Upper lobe of left lung (tissue), 4 donors: ENCODE results near the gene GPR68.

ENCODE experiments used
- CTCF ChIP-seq, 6 experiments: fragments of 450-650 bp in 4 of 6; fragments of 200-600 bp in 2 of 6; sonication (generic) in 2 of 6; IDR thresholded peaks; one replicate each; pipeline ENCODE4 v1.5.1; 2016 to 2019; ENCODE audit warnings: antibody characterized with exemption in 6 of 6
- EP300 ChIP-seq, 4 donors: sonication (generic); formaldehyde crosslinking; IDR thresholded peaks; one replicate each; pipeline ENCODE4 v1.5.1; 2017; ENCODE audit warnings: antibody characterized with exemption in 4 of 4, control low read depth in 2 of 4
- POLR2AphosphoS5 ChIP-seq, 2 donors: sonication (generic); formaldehyde crosslinking; IDR thresholded peaks; one replicate each; pipeline ENCODE4 v1.5.1; 2017; ENCODE audit warnings: antibody characterized with exemption in 2 of 2

GRCh38 chr14:91207008-91207407 is 37.5 kb downstream of the GPR68 start:
- TF ChIP-seq CTCF (IDR thresholded peaks at IDR 0.05) (no peak), EP300 (IDR thresholded peaks at IDR 0.05) (no peak), POLR2AphosphoS5 (IDR thresholded peaks at IDR 0.05) (no peak)
